ENCODE data around the gene HNRNPA1. TPM values are rescaled to one million over a fixed set of nuclear protein-coding genes. Genes with fewer than 3 reads are reported as not detected.

The HNRNPA1 gene
- total RNA-seq, 1 donor from 2014 or later = 423 TPM

DNA sequence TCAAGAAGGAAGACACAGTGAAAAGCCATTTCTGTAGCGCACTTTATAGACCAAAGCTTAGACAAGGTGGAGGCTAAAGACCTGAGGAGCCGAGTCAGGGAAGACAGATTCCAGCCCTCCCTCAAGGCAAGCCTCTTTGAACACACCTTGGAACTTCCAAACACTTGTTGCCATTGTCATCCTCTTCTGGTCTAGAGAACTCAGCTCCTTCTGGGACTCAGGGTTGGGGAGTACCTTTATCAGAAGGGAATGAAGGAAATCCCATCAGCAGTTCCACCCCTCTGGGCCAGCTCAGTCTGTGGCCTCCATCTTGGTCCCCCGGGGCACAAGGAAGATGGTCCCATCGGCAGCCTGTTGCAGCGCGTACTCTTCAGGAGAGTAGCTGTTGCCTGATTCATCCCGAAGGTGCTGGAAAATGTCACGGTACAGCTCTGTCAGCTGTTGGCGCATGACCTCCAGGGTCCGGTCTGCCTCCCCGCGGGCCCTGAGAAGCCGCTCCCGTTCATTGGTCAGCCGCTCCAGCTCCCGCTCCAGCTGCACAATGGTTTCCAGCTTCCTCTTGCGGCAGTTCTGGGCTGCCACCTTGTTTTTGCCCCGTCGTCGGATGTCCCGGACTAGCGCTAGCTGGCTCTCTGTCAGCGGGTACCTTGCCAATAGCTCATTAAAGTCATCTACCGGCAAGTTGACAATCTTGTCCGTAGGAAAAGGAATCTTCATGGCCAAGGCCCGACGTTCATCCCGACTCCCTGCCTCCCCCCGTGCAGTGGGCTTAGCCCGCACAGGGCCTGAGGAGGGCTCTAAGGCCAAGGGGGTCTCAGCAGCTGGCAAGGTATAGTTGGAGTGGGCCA lies 11.8 kb downstream of the HNRNPA1 start:
- intact Hi-C loops (cut with micrococcal nuclease) = no loop called here
- Histone ChIP-seq H3K27ac (replicated peaks) (no peak overlapping the region), H3K4me3 (no peak overlapping the region), H3K4me1 (peaks cover 5% of the 10 kb centered on the region), H3K36me3 (peaks cover 21% of the 10 kb centered on the region), H3K9me3 (replicated peaks) (no peaks in the 10 kb centered on the region), H3K27me3 (ENCODE audit: low read depth) (no peaks in the 10 kb centered on the region)
- no peak for DNase-seq
- TF ChIP-seq, protein P1, sequence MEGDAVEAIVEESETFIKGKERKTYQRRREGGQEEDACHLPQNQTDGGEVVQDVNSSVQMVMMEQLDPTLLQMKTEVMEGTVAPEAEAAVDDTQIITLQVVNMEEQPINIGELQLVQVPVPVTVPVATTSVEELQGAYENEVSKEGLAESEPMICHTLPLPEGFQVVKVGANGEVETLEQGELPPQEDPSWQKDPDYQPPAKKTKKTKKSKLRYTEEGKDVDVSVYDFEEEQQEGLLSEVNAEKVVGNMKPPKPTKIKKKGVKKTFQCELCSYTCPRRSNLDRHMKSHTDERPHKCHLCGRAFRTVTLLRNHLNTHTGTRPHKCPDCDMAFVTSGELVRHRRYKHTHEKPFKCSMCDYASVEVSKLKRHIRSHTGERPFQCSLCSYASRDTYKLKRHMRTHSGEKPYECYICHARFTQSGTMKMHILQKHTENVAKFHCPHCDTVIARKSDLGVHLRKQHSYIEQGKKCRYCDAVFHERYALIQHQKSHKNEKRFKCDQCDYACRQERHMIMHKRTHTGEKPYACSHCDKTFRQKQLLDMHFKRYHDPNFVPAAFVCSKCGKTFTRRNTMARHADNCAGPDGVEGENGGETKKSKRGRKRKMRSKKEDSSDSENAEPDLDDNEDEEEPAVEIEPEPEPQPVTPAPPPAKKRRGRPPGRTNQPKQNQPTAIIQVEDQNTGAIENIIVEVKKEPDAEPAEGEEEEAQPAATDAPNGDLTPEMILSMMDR (IDR thresholded peaks at IDR 0.05; ENCODE audit: borderline replicate concordance) = no peak

DNA sequence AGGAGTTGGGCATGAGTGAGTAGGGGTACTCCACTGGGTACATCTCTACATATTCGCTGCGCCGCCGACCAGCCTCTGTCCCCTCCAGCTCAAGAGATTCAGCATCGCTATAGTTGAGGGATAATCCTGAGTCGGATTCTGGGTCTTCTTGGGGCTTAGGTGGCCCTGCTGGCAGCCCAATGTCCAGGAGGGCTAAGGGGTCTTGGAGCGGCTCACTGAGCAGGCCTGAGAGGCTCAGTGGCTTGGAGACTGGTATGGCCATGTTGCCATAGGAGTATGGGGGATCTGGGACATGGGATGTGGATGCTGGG lies 12.4 kb downstream of the HNRNPA1 start:
- H3K4me1 ChIP-seq = no peaks in the 10 kb centered on the region
- peaks cover 15% of the 10 kb centered on the region for H3K36me3 ChIP-seq
- intact Hi-C loops (cut with micrococcal nuclease) = no loop called here
- no peak for DNase-seq
- H3K27ac ChIP-seq (replicated peaks) = no peak overlapping the region
- peaks cover 4% of the 10 kb centered on the region for H3K27me3 ChIP-seq (ENCODE audit: low read depth)
- no peaks in the 10 kb centered on the region for H3K9me3 ChIP-seq (replicated peaks)
- TF ChIP-seq, protein P1 (IDR thresholded peaks at IDR 0.05; ENCODE audit: borderline replicate concordance) = no peak
- no peak overlapping the region for H3K4me3 ChIP-seq

DNA sequence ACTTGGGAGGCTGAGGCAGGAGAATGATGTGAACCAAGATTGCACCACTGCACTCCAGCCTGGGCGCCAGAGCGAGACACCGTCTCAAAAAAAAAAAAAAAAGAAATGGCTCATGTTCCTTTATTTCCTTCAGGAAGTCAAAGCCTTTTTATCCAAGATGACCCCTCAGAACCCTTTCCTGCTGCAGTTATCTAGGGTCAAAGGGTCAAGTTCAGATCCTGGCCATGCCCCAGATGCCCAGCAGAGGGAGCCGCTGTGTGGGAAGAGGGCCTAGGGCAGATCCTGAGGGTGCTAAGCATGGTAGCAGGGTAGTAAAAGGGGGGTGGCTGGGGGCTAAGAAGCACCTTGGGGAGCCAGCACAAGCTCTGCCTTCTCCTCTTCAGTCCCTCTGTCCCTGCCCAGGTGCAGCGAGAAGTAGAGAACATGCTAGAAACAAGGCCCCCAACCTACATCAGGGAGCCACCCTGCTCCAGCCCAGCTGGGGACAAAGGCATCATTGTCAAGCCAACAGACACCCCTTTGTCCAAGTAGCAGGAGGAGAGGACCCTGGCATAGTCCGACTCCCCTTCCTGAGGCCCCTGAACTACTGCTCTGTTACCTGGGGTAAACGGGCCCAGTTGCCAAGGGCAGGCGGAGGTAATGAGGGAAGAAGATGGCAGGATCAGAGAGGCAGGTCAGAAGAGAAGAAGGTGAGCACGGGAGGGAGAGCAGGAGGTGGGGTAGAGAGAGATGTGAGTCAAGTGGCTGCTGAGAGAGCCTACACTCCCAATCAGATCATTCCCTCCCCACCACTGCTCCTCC lies 13.8 kb downstream of the HNRNPA1 start:
- Histone ChIP-seq H3K27me3 (ENCODE audit: low read depth) (peaks cover 18% of the 10 kb centered on the region), H3K27ac (replicated peaks) (no peak overlapping the region), H3K4me3 (no peak overlapping the region), H3K4me1 (no peaks in the 10 kb centered on the region), H3K9me3 (replicated peaks) (no peaks in the 10 kb centered on the region), H3K36me3 (peaks cover under 1% of the 10 kb centered on the region)
- intact Hi-C loops (cut with micrococcal nuclease) = no loop called here
- peak; percentile 53 for DNase-seq
- TF ChIP-seq, protein P1 (IDR thresholded peaks at IDR 0.05; ENCODE audit: borderline replicate concordance) = peak; percentile 72

DNA sequence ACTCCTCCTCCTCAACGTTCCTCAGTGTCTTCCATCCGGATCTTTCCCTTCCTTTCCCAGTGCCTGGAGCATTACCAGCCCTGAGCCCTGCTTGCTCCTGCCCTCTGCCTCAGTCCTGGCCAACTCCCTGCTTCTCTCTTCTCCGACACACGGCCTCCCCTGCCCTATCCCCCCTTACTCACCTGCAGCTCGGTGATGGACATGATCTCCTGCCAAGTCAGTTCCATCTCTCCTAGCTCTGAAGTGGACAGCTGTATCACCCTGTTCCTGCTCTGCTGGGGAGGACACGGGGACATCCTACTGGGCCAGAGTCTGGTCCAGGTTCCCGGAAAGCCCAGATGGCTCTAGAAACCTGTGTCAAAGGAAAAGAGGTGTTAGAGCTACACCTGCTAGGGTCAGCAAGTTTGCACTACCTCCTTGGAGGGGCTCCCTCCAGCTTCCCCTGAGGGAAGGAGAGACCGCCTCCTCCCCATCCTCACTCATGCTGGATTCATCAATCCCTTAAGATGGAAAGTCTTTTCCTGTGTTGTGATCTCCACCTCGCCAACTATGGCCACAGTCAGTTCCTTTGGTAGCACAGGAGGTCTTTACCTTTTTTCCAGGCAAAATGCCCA lies 14.5 kb downstream of the HNRNPA1 start:
- no peak overlapping the region for H3K4me3 ChIP-seq
- TF ChIP-seq, protein P1 (IDR thresholded peaks at IDR 0.05; ENCODE audit: borderline replicate concordance) = no peak
- no peaks in the 10 kb centered on the region for H3K36me3 ChIP-seq
- no peaks in the 10 kb centered on the region for H3K9me3 ChIP-seq (replicated peaks)
- DNase-seq = no peak
- H3K4me1 ChIP-seq = no peaks in the 10 kb centered on the region
- H3K27me3 ChIP-seq (ENCODE audit: low read depth) = peaks cover 26% of the 10 kb centered on the region
- intact Hi-C loops (cut with micrococcal nuclease) = no loop called here
- no peak overlapping the region for H3K27ac ChIP-seq (replicated peaks)

DNA sequence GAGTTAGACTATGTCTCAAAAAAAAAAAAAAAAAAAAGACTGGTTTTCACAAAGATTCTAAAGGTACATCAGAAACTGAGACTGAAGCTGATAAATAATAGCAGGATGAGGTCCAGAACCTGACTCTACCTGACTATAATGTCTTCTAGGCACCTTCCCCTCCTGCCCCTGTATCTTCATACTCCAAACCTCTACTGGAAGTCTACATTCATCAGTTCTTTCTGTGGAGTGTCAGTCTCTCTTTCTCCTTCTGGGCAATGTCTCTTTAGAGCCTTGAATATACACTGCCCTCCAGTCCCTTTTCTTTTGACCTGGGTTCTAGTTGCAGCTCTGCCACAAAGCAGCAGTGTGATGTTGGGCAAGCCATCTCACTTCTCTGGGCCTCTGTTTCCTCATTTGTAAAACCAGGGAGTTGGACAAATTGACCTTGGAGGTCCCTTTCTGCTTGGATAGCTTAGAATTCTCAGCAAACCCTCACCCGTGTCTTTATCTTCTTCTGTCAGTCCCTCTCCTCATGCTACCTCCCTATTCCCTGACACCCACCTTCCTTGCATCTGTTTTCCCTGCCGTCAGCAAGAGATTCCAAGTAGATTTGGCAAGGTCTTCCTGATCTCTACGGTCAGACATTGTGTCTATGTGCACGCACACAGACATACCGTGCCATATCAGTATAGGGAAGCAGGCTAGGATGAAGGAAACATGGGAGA lies 16.0 kb downstream of the HNRNPA1 start:
- Histone ChIP-seq H3K4me1 (peaks cover 8% of the 10 kb centered on the region), H3K9me3 (replicated peaks) (no peaks in the 10 kb centered on the region), H3K36me3 (no peaks in the 10 kb centered on the region), H3K27me3 (ENCODE audit: low read depth) (peaks cover 40% of the 10 kb centered on the region), H3K27ac (replicated peaks) (no peak overlapping the region), H3K4me3 (no peak overlapping the region)
- DNase-seq = no peak
- intact Hi-C loops (cut with micrococcal nuclease) = no loop called here
- TF ChIP-seq, protein P1 (IDR thresholded peaks at IDR 0.05; ENCODE audit: borderline replicate concordance) = no peak
